ENCODE data around the gene FADS2.

The FADS2 gene

GRCh38 chr11:61787928-61788491, 40.1 kb upstream of the FADS2 start:
- H3K4me3 ChIP-seq (ENCODE audit: low read depth, low read length), result no peak overlapping the region
- TF ChIP-seq MYC (IDR thresholded peaks at IDR 0.05; ENCODE audit: low read depth, low read length), result no peak
- peak; percentile 88 for TF ChIP-seq CTCF (IDR thresholded peaks at IDR 0.05; ENCODE audit: low read depth, low read length)
- TF ChIP-seq POLR2A (IDR thresholded peaks at IDR 0.05; ENCODE audit: extremely low read depth, insufficient read length), result no peak
- TF ChIP-seq MAX (IDR thresholded peaks at IDR 0.05; ENCODE audit: low read depth, low read length), result no peak
- DNase-seq (ENCODE audit: low read depth), result peak; percentile 81

- TF ChIP-seq CTCF (IDR thresholded peaks at IDR 0.05; ENCODE audit: low read depth, low read length) (no peak), POLR2A (IDR thresholded peaks at IDR 0.05; ENCODE audit: extremely low read depth, insufficient read length) (no peak), MYC (IDR thresholded peaks at IDR 0.05; ENCODE audit: low read depth, low read length) (no peak; the same call in 1 of the 2 replicates), MAX (IDR thresholded peaks at IDR 0.05; ENCODE audit: low read depth, low read length) (no peak)
- H3K4me3 ChIP-seq (ENCODE audit: low read depth, low read length), result peak overlapping the region; percentile 88
- DNase-seq (ENCODE audit: low read depth), result peak; percentile 74
Observed at GRCh38 chr11:61791737-61792309, 36.3 kb upstream of the FADS2 start.

GRCh38 chr11:61792310-61793082, 35.6 kb upstream of the FADS2 start, which contains the start of the genes FEN1 and TMEM258:
Gene FEN1, plus strand, starts transcription at chr11:61792911. Its CDS starts 2,451 bp downstream, at chr11:61795362.
Gene TMEM258, minus strand, starts transcription at chr11:61792599. Its CDS starts 41 bp downstream, at chr11:61792558.
- DNase-seq (ENCODE audit: low read depth), result peak; percentile 95

GRCh38 chr11:61793083-61793828, 34.8 kb upstream of the FADS2 start:
- DNase-seq (ENCODE audit: low read depth), result peak; percentile 48

More at GRCh38 chr11:61792310-61793082, 35.6 kb upstream of the FADS2 start, which contains the start of the genes FEN1 and TMEM258:
- TF ChIP-seq POLR2A (IDR thresholded peaks at IDR 0.05; ENCODE audit: extremely low read depth, insufficient read length) (peak; percentile 96), MYC (IDR thresholded peaks at IDR 0.05; ENCODE audit: low read depth, low read length) (peak; percentile 72), CTCF (IDR thresholded peaks at IDR 0.05; ENCODE audit: low read depth, low read length) (no peak), MAX (IDR thresholded peaks at IDR 0.05; ENCODE audit: low read depth, low read length) (peak; percentile 91)
- peak within 1 kb of the TSS; percentile 88 for H3K4me3 ChIP-seq (ENCODE audit: low read depth, low read length)

More at GRCh38 chr11:61793083-61793828, 34.8 kb upstream of the FADS2 start:
- no peak for TF ChIP-seq POLR2A (IDR thresholded peaks at IDR 0.05; ENCODE audit: extremely low read depth, insufficient read length)
- no peak for TF ChIP-seq MYC (IDR thresholded peaks at IDR 0.05; ENCODE audit: low read depth, low read length)
- no peak for TF ChIP-seq CTCF (IDR thresholded peaks at IDR 0.05; ENCODE audit: low read depth, low read length)
- no peak for TF ChIP-seq MAX (IDR thresholded peaks at IDR 0.05; ENCODE audit: low read depth, low read length)
- H3K4me3 ChIP-seq (ENCODE audit: low read depth, low read length), result peak overlapping the region; percentile 88

Data from NB4 (cell line).